ENCODE measurements around the gene GLIPR2. TPM values are rescaled to one million over a fixed set of nuclear protein-coding genes. Genes with fewer than 3 reads are reported as not detected.
A peak's percentile ranks its signal among the peaks of the same experiment; 100 is the strongest.

GLIPR2 gene
- total RNA-seq, 4 donors from 2014 or later: 3.3 to 5.3 (median 3.9) TPM

GRCh38 chr9:36190388-36191289 lies 54.1 kb downstream of the GLIPR2 start, which contains the start of gene CLTA:
Gene CLTA (plus strand): TSS chr9:36190921. CDS start chr9:36191057, 136 bp downstream.
- DNase-seq (peak; percentile 98), ATAC-seq (peak; percentile 98 to 100)
- Histone ChIP-seq H3K36me3 (no peaks in the 10 kb centered on the region), H3K4me1 (peaks cover 31 to 36% of the 10 kb centered on the region in 2 donors), H3K27ac (peak within 1 kb of the TSS; percentile 89 to 97 (median 91)), H3K4me3 (peak within 1 kb of the TSS; percentile 76 to 92 (median 84)), H3K27me3 (no peaks in the 10 kb centered on the region), H3K9me3 (no peaks in the 10 kb centered on the region)
- in situ Hi-C loops (cut with MboI; ENCODE audit: low sequenced_read_pairs in 4 of 4) (loop anchor here in 1 of 4 donors (10.0 kb wide), 1 partner anchor 64 kb away; the partner anchor contains the start of gene GNE), intact Hi-C loops (cut with DNase I; ENCODE audit: low total_unique reads) (loop anchor here (1.0 to 10.0 kb wide), 6 partner anchors 68 to 1203 kb away; partner anchors contain the start of genes CREB3, DNAJB5, GNE and RNF38)
- TF ChIP-seq CTCF (IDR thresholded peaks at IDR 0.05 in 4 of 5, conservative IDR thresholded peaks at IDR 0.05 in 1 of 5) (peak; percentile 36 to 58 (median 40)), POLR2A (IDR thresholded peaks at IDR 0.05) (peak; percentile 94 to 96)

GRCh38 chr9:36191290-36191645 lies 54.7 kb downstream of the GLIPR2 start:
- intact Hi-C loops (cut with DNase I; ENCODE audit: low total_unique reads): loop anchor here (2.0 to 10.0 kb wide), 5 partner anchors 136 to 1204 kb away; partner anchors contain the start of genes CREB3, DNAJB5, RNF38 and TLN1
- ATAC-seq (peak; percentile 12 to 18), DNase-seq (peak in 1 of 2 donors; percentile 30)
- Histone ChIP-seq H3K4me3 (peak overlapping the region; percentile 76 to 92 (median 84)), H3K4me1 (peaks cover 31 to 36% of the 10 kb centered on the region in 2 donors), H3K9me3 (no peaks in the 10 kb centered on the region), H3K36me3 (no peaks in the 10 kb centered on the region), H3K27ac (peak overlapping the region; percentile 89 to 97 (median 91)), H3K27me3 (no peaks in the 10 kb centered on the region)
- TF ChIP-seq POLR2A (IDR thresholded peaks at IDR 0.05) (no peak), CTCF (IDR thresholded peaks at IDR 0.05 in 4 of 5, conservative IDR thresholded peaks at IDR 0.05 in 1 of 5) (no peak)
- in situ Hi-C loops (cut with MboI; ENCODE audit: low sequenced_read_pairs in 4 of 4): loop anchor here in 1 of 4 donors (10.0 kb wide), 1 partner anchor 64 kb away; the partner anchor contains the start of gene GNE

- peaks cover 0 to 1% of the 10 kb centered on the region in 2 donors for H3K36me3 ChIP-seq
- H3K27ac ChIP-seq: peak overlapping the region; percentile 89 to 97 (median 91)
- intact Hi-C loops (cut with DNase I; ENCODE audit: low total_unique reads): loop anchor here (2.0 to 10.0 kb wide), 5 partner anchors 136 to 1204 kb away; partner anchors contain the start of genes CREB3, DNAJB5, RNF38 and TLN1
- no peak for DNase-seq
- no peak for TF ChIP-seq POLR2A (IDR thresholded peaks at IDR 0.05)
- TF ChIP-seq CTCF (IDR thresholded peaks at IDR 0.05 in 4 of 5, conservative IDR thresholded peaks at IDR 0.05 in 1 of 5): no peak
- peak overlapping the region; percentile 76 to 92 (median 84) for H3K4me3 ChIP-seq
- no peaks in the 10 kb centered on the region for H3K27me3 ChIP-seq
- H3K4me1 ChIP-seq: peaks cover 31 to 36% of the 10 kb centered on the region in 2 donors
- H3K9me3 ChIP-seq: no peaks in the 10 kb centered on the region
- in situ Hi-C loops (cut with MboI; ENCODE audit: low sequenced_read_pairs in 4 of 4): loop anchor here in 1 of 4 donors (10.0 kb wide), 1 partner anchor 63 kb away; the partner anchor contains the start of gene GNE
- peak; percentile 26 to 29 for ATAC-seq
These were observed 55.2 kb downstream of the GLIPR2 start for GRCh38 chr9:36191686-36192085.

GRCh38 chr9:36192196-36192595 lies 55.7 kb downstream of the GLIPR2 start:
- peak overlapping the region; percentile 89 to 97 (median 91) for H3K27ac ChIP-seq
- in situ Hi-C loops (cut with MboI; ENCODE audit: low sequenced_read_pairs in 4 of 4) (loop anchor here in 1 of 4 donors (10.0 kb wide), 1 partner anchor 63 kb away; the partner anchor contains the start of gene GNE), intact Hi-C loops (cut with DNase I; ENCODE audit: low total_unique reads) (loop anchor here (5.0 to 10.0 kb wide), 4 partner anchors 135 to 1205 kb away; partner anchors contain the start of genes CREB3, DNAJB5 and TLN1)
- no peak for DNase-seq
- no peaks in the 10 kb centered on the region for H3K9me3 ChIP-seq
- H3K4me3 ChIP-seq: peak overlapping the region; percentile 76 to 92 (median 84)
- H3K36me3 ChIP-seq: peaks cover 0 to 6% of the 10 kb centered on the region in 2 donors
- ATAC-seq: no peak
- TF ChIP-seq CTCF (IDR thresholded peaks at IDR 0.05 in 4 of 5, conservative IDR thresholded peaks at IDR 0.05 in 1 of 5) (no peak), POLR2A (IDR thresholded peaks at IDR 0.05) (no peak)
- no peaks in the 10 kb centered on the region for H3K27me3 ChIP-seq
- H3K4me1 ChIP-seq: peaks cover 31 to 36% of the 10 kb centered on the region in 2 donors
